ENCODE data around the gene ANKRD62.
"Not testable (repeated sequence)": the region's sequence is repeated elsewhere in the genome, so short reads cannot be mapped to it uniquely, and the experiment has no call there.

ANKRD62 gene

GRCh38 chr18:12072996-12073395 is 20.6 kb upstream of the ANKRD62 start:
- Histone ChIP-seq H3K9me3 (ENCODE audit: low read depth, low read length) (no peaks in the 10 kb centered on the region), H3K9ac (ENCODE audit: insufficient read length) (no peak overlapping the region), H3K36me3 (ENCODE audit: insufficient read depth, low read length) (no peaks in the 10 kb centered on the region), H3K27ac (no peak overlapping the region), H3K4me3 (peak overlapping the region; percentile 12; the same call in 1 of the 2 replicates)
- DNase-seq (ENCODE audit: low read depth, low spot score), result no peak
- no peak for TF ChIP-seq FOXP2 (optimal IDR thresholded peaks at IDR 0.05; ENCODE audit: control extremely low read depth, extremely low read length, insufficient read depth)
- no peak for TF ChIP-seq EZH2 (IDR thresholded peaks at IDR 0.05)
- TF ChIP-seq POLR2AphosphoS5 (IDR thresholded peaks at IDR 0.05; ENCODE audit: borderline replicate concordance, low read depth, low read length), result no peak

GRCh38 chr18:12074736-12075135 is 18.9 kb upstream of the ANKRD62 start:
- Histone ChIP-seq H3K27ac (peak overlapping the region; percentile 28; the same call in 1 of the 2 replicates), H3K4me3 (peak overlapping the region; percentile 40; the same call in 1 of the 2 replicates), H3K9ac (ENCODE audit: insufficient read length) (peak overlapping the region; percentile 37), H3K9me3 (ENCODE audit: low read depth, low read length) (no peaks in the 10 kb centered on the region), H3K36me3 (ENCODE audit: insufficient read depth, low read length) (no peaks in the 10 kb centered on the region)
- DNase-seq (ENCODE audit: low read depth, low spot score), result no peak
- TF ChIP-seq POLR2AphosphoS5 (IDR thresholded peaks at IDR 0.05; ENCODE audit: borderline replicate concordance, low read depth, low read length), result no peak
- TF ChIP-seq EZH2 (IDR thresholded peaks at IDR 0.05), result no peak
- no peak for TF ChIP-seq FOXP2 (optimal IDR thresholded peaks at IDR 0.05; ENCODE audit: control extremely low read depth, extremely low read length, insufficient read depth)

GRCh38 chr18:12076424-12077140 is 17.1 kb upstream of the ANKRD62 start:
- Histone ChIP-seq H3K9ac (ENCODE audit: insufficient read length) (peak overlapping the region; percentile 59), H3K36me3 (ENCODE audit: insufficient read depth, low read length) (no peaks in the 10 kb centered on the region), H3K9me3 (ENCODE audit: low read depth, low read length) (no peaks in the 10 kb centered on the region), H3K4me3 (peak overlapping the region; percentile 55; the same call in 1 of the 2 replicates), H3K27ac (no peak overlapping the region)
- DNase-seq (ENCODE audit: low read depth, low spot score), result no peak
- no peak for TF ChIP-seq POLR2AphosphoS5 (IDR thresholded peaks at IDR 0.05; ENCODE audit: borderline replicate concordance, low read depth, low read length)
- TF ChIP-seq EZH2 (IDR thresholded peaks at IDR 0.05), result no peak
- no peak for TF ChIP-seq FOXP2 (optimal IDR thresholded peaks at IDR 0.05; ENCODE audit: control extremely low read depth, extremely low read length, insufficient read depth)

GRCh38 chr18:12077994-12078393 is 15.6 kb upstream of the ANKRD62 start:
- not testable (repeated sequence) for H3K4me3 ChIP-seq; DNase-seq (ENCODE audit: low read depth, low spot score); H3K27ac ChIP-seq

GRCh38 chr18:12079491-12080237 is 14.0 kb upstream of the ANKRD62 start:
- Histone ChIP-seq H3K27ac (no peak overlapping the region), H3K9ac (ENCODE audit: insufficient read length) (no peak overlapping the region), H3K36me3 (ENCODE audit: insufficient read depth, low read length) (no peaks in the 10 kb centered on the region), H3K9me3 (ENCODE audit: low read depth, low read length) (no peaks in the 10 kb centered on the region), H3K4me3 (no peak overlapping the region)
- TF ChIP-seq POLR2AphosphoS5 (IDR thresholded peaks at IDR 0.05; ENCODE audit: borderline replicate concordance, low read depth, low read length) (no peak), FOXP2 (optimal IDR thresholded peaks at IDR 0.05; ENCODE audit: control extremely low read depth, extremely low read length, insufficient read depth) (no peak), EZH2 (IDR thresholded peaks at IDR 0.05) (no peak)
- DNase-seq (ENCODE audit: low read depth, low spot score), result no peak

More at GRCh38 chr18:12077994-12078393, 15.6 kb upstream of the ANKRD62 start:
- H3K9ac ChIP-seq (ENCODE audit: insufficient read length); H3K9me3 ChIP-seq (ENCODE audit: low read depth, low read length); H3K36me3 ChIP-seq (ENCODE audit: insufficient read depth, low read length): not testable (repeated sequence)

- Histone ChIP-seq H3K9me3 (ENCODE audit: low read depth, low read length) (no peaks in the 10 kb centered on the region), H3K36me3 (ENCODE audit: insufficient read depth, low read length) (no peaks in the 10 kb centered on the region), H3K27ac (no peak overlapping the region), H3K4me3 (no peak overlapping the region), H3K9ac (ENCODE audit: insufficient read length) (no peak overlapping the region)
- DNase-seq (ENCODE audit: low read depth, low spot score), result no peak
- TF ChIP-seq FOXP2 (optimal IDR thresholded peaks at IDR 0.05; ENCODE audit: control extremely low read depth, extremely low read length, insufficient read depth), result no peak
- TF ChIP-seq POLR2AphosphoS5 (IDR thresholded peaks at IDR 0.05; ENCODE audit: borderline replicate concordance, low read depth, low read length), result no peak
- TF ChIP-seq EZH2 (IDR thresholded peaks at IDR 0.05), result no peak
Observed at GRCh38 chr18:12085136-12085535, 8.5 kb upstream of the ANKRD62 start.

- Histone ChIP-seq H3K9me3 (ENCODE audit: low read depth, low read length) (no peaks in the 10 kb centered on the region), H3K4me3 (no peak overlapping the region), H3K9ac (ENCODE audit: insufficient read length) (no peak overlapping the region), H3K27ac (no peak overlapping the region), H3K36me3 (ENCODE audit: insufficient read depth, low read length) (no peaks in the 10 kb centered on the region)
- no peak for DNase-seq (ENCODE audit: low read depth, low spot score)
- TF ChIP-seq FOXP2 (optimal IDR thresholded peaks at IDR 0.05; ENCODE audit: control extremely low read depth, extremely low read length, insufficient read depth) (no peak), POLR2AphosphoS5 (IDR thresholded peaks at IDR 0.05; ENCODE audit: borderline replicate concordance, low read depth, low read length) (no peak), EZH2 (IDR thresholded peaks at IDR 0.05) (no peak)
Observed at GRCh38 chr18:12085786-12086185, 7.9 kb upstream of the ANKRD62 start.

- no peaks in the 10 kb centered on the region for H3K36me3 ChIP-seq (ENCODE audit: insufficient read depth, low read length)
- no peak overlapping the region for H3K27ac ChIP-seq
- no peaks in the 10 kb centered on the region for H3K9me3 ChIP-seq (ENCODE audit: low read depth, low read length)
- no peak overlapping the region for H3K9ac ChIP-seq (ENCODE audit: insufficient read length)
- H3K4me3 ChIP-seq, result no peak overlapping the region
- no peak for TF ChIP-seq EZH2 (IDR thresholded peaks at IDR 0.05)
- no peak for DNase-seq (ENCODE audit: low read depth, low spot score)
Observed at GRCh38 chr18:12086249-12086648, 7.4 kb upstream of the ANKRD62 start.

Data from SK-N-MC (cell line).